ENCODE measurements around the gene C2orf15. TPM values are rescaled to one million over a fixed set of nuclear protein-coding genes. Genes with fewer than 3 reads are reported as not detected.

The C2orf15 gene
- total and polyA plus RNA-seq, 2 of the 8 experiments (the other 6 are each of a cell fraction or from before 2014, with no cell fraction given): 3.6 to 6.5 TPM

GRCh38 chr2:99180755-99181623, 39.5 kb downstream of the C2orf15 start, which contains the start of the genes MITD1 and MRPL30:
Gene MITD1 (minus strand): TSS chr2:99181058. CDS start chr2:99180981, 77 bp downstream.
Gene MRPL30 (plus strand): TSS chr2:99181184. CDS start chr2:99186204, 5,020 bp downstream.
- H3K23me2 ChIP-seq (ENCODE audit: low read depth, low read length): peaks cover 4% of the 10 kb centered on the region
- H3K27ac ChIP-seq (ENCODE audit: low read depth, low read length): peak within 1 kb of the TSS; percentile 81
- no peak within 1 kb of the TSS for H2BK120ac ChIP-seq (replicated peaks; ENCODE audit: low read depth, low read length)
- no peaks in the 10 kb centered on the region for H3K79me1 ChIP-seq (ENCODE audit: low read depth, low read length)
- peak within 1 kb of the TSS; percentile 82; the same call in 1 of the 2 replicates for H4K8ac ChIP-seq (ENCODE audit: extremely low read depth, insufficient read depth, low read length)
- H2BK20ac ChIP-seq (ENCODE audit: low read length): no peak within 1 kb of the TSS
- H3K27me3 ChIP-seq (replicated peaks in 1 of 4; ENCODE audit: control insufficient read depth in 3 of 4, extremely low read depth in 1 of 4, insufficient read depth in 3 of 4, low read length in 3 of 4): no peaks in the 10 kb centered on the region
- H3K36me3 ChIP-seq (ENCODE audit: control insufficient read depth in 2 of 4, insufficient read depth in 4 of 4, low read length in 3 of 4): no peaks in the 10 kb centered on the region; a peak in 2 of 8 replicates
- no peak within 1 kb of the TSS for H2BK15ac ChIP-seq (ENCODE audit: low read length)
- 1% methylated on average over 39 of the region's 39 CpGs; no CpG with 5 or more reads in 1 of the 2 experiments for WGBS, 2 experiments (ENCODE audit: extremely low coverage in 1 of 2, insufficient coverage in 1 of 2, insufficient read length in 1 of 2, insufficient replicate concordance in 2 of 2, low coverage in 1 of 2, low lambda C conversion rate in 2 of 2, missing lambda C conversion rate in 1 of 2)
- DNase-seq (ENCODE audit: low read depth in 1 of 2, low spot score in 2 of 2) (peak; percentile 76 to 86), FAIRE-seq (peak; percentile 57)
- peak within 1 kb of the TSS; percentile 94 for H4K91ac ChIP-seq (replicated peaks; ENCODE audit: insufficient read length, low read length)
- POLR2A ChIA-PET (ENCODE audit: partially characterized antibody): interaction anchor here (0.5 to 3.4 kb wide), 24 partner anchors 8 to 1334 kb away, joined by 3 to 19 read pairs (median 4); partner anchors contain the start of genes C2orf15, EIF5B, LIPT1 and TSGA10
- H3K14ac ChIP-seq (ENCODE audit: insufficient read length): no peak within 1 kb of the TSS
- H2AFZ ChIP-seq (ENCODE audit: low read length): peak within 1 kb of the TSS; percentile 91
- peaks cover 1 to 2% of the 10 kb centered on the region in 2 experiments for H4K20me1 ChIP-seq (replicated peaks in 1 of 2; ENCODE audit: control insufficient read depth in 1 of 2, insufficient read depth in 2 of 2, low read length in 2 of 2)
- H2AK5ac ChIP-seq (ENCODE audit: low read depth, low read length): no peak within 1 kb of the TSS
- H3K4me2 ChIP-seq (ENCODE audit: insufficient read depth in 1 of 2, low read depth in 2 of 2, low read length in 2 of 2): peak within 1 kb of the TSS; percentile 65 to 68
- peaks cover 7 to 75% of the 10 kb centered on the region in 2 experiments for H3K79me2 ChIP-seq (ENCODE audit: control insufficient read depth in 1 of 2, insufficient read depth in 2 of 2, low read length in 2 of 2)
- H3K4ac ChIP-seq (replicated peaks; ENCODE audit: insufficient read length, low read depth, low read length): no peak within 1 kb of the TSS
- H3K9me3 ChIP-seq (ENCODE audit: insufficient read depth in 2 of 2, low read depth in 1 of 2, low read length in 1 of 2): no peaks in the 10 kb centered on the region
- peak within 1 kb of the TSS; percentile 92 for H3K18ac ChIP-seq (ENCODE audit: extremely low read depth, low read length)
- H4K5ac ChIP-seq (ENCODE audit: insufficient read length, low read depth, low read length): peak within 1 kb of the TSS; percentile 51
- H3K56ac ChIP-seq (replicated peaks; ENCODE audit: insufficient read length, low read depth, low read length): peak within 1 kb of the TSS; percentile 65
- H2BK12ac ChIP-seq (ENCODE audit: low read depth, low read length): no peak within 1 kb of the TSS; the same call in 1 of the 2 replicates
- CTCF ChIA-PET (ENCODE audit: partially characterized antibody): interaction anchor here (0.7 to 2.2 kb wide), 14 partner anchors 10 to 157 kb away, joined by 3 to 7 read pairs (median 3); partner anchors contain the start of gene TXNDC9
- no peak within 1 kb of the TSS for H2BK5ac ChIP-seq (ENCODE audit: low read depth, low read length)
- no peak within 1 kb of the TSS for H3K23ac ChIP-seq (ENCODE audit: insufficient read length)
- H3K9ac ChIP-seq (replicated peaks in 1 of 4; ENCODE audit: extremely low read depth in 1 of 4, low read depth in 3 of 4, low read length in 3 of 4): peak within 1 kb of the TSS; percentile 58 to 86 (median 78)
- peak within 1 kb of the TSS; percentile 81 to 95 (median 89) for H3K4me3 ChIP-seq (ENCODE audit: extremely low read depth in 1 of 4, insufficient read depth in 2 of 4, low read depth in 3 of 4, low read length in 4 of 4)
- H3K4me1 ChIP-seq (replicated peaks in 1 of 4; ENCODE audit: control insufficient read depth in 3 of 4, insufficient read depth in 4 of 4, low read length in 3 of 4): peaks cover 0 to 2% (median 0%) of the 10 kb centered on the region in 4 experiments; a peak in 3 of 7 replicates
- peak; percentile 70 for TF ChIP-seq CREB1 (IDR thresholded peaks at IDR 0.05)
- TF ChIP-seq KDM5A (IDR thresholded peaks at IDR 0.05; ENCODE audit: low read length): no peak; the same call in 1 of the 2 replicates
- peak; percentile 23; the same call in 1 of the 2 replicates for TF ChIP-seq CHD2 (IDR thresholded peaks at IDR 0.05; ENCODE audit: low read length)
- TF ChIP-seq SP1 (IDR thresholded peaks at IDR 0.05; ENCODE audit: low read depth, low read length): peak; percentile 82
- 0 out of 2 replicates have a peak, but pooled peaks have one; percentile 64 for TF ChIP-seq TCF12 (IDR thresholded peaks at IDR 0.05; ENCODE audit: low read depth, low read length)
- TF ChIP-seq JUND (IDR thresholded peaks at IDR 0.05; ENCODE audit: low read length): peak; percentile 23; the same call in 1 of the 2 replicates
- peak; percentile 95 for TF ChIP-seq POLR2AphosphoS5 (IDR thresholded peaks at IDR 0.05; ENCODE audit: low read depth, low read length)
- TF ChIP-seq PHF8 (conservative IDR thresholded peaks at IDR 0.05; ENCODE audit: low read depth, low read length): peak; percentile 77
- TF ChIP-seq SP4 (IDR thresholded peaks at IDR 0.05; ENCODE audit: low read length): no peak; the same call in 1 of the 2 replicates
- TF ChIP-seq CTBP2 (IDR thresholded peaks at IDR 0.05; ENCODE audit: borderline replicate concordance, insufficient read depth, insufficient read length, low read length): peak; percentile 25
- TF ChIP-seq ASH2L (IDR thresholded peaks at IDR 0.05; ENCODE audit: low read length): peak; percentile 96
- peak; percentile 99 for TF ChIP-seq TAF1 (IDR thresholded peaks at IDR 0.05; ENCODE audit: low read depth, low read length)

All from H1 (cell line).